Heart left ventricle (tissue), 16 donors: Measurements from ENCODE around the gene AHRR. TPM values are rescaled to one million over a fixed set of nuclear protein-coding genes. Genes with fewer than 3 reads are reported as not detected.
"Not testable (repeated sequence)": the region's sequence is repeated elsewhere in the genome, so short reads cannot be mapped to it uniquely, and the experiment has no call there.

Experiments
- ATAC-seq, 4 donors: fragments of 200-7000 bp; cut with Tn5 transposase; one replicate each; pipeline ENCODE4 v1.9.1; 2020 to 2022; ENCODE audit warnings: moderate library complexity in 4 of 4, mild to moderate bottlenecking in 3 of 4, moderate number of reproducible peaks in 1 of 4
- DNase-seq, 5 donors: peaks; one replicate each; pipeline ENCODE4 v3.0.0-alpha.2; 2020
- H3K27ac ChIP-seq, 12 donors: fragments of 200-600 bp; sonication (generic) in 4 of 12; one replicate each; pipeline versions ENCODE4 v1.5.0 to v1.8.0; 2016 to 2022; ENCODE audit warnings: mild to moderate bottlenecking in 2 of 12
- H3K27me3 ChIP-seq, 9 donors: fragments of 200-600 bp; sonication (generic) in 2 of 9; one replicate each; pipeline versions ENCODE4 v1.5.1 to v1.8.0; 2016 to 2022; ENCODE audit warnings: mild to moderate bottlenecking in 3 of 9
- H3K36me3 ChIP-seq, 9 donors: fragments of 200-600 bp; sonication (generic) in 2 of 9; one replicate each; pipeline versions ENCODE4 v1.5.0 to v1.8.0; 2018 to 2022; ENCODE audit warnings: mild to moderate bottlenecking in 2 of 9
- H3K4me1 ChIP-seq, 12 donors: fragments of 200-600 bp; sonication (generic) in 4 of 12; one replicate each; pipeline versions ENCODE4 v1.5.0 to v1.8.0; 2016 to 2022; ENCODE audit warnings: mild to moderate bottlenecking in 3 of 12
- H3K4me3 ChIP-seq, 12 donors: fragments of 200-600 bp; sonication (generic) in 4 of 12; one replicate each; pipeline versions ENCODE4 v1.5.0 to v1.8.0; 2017 to 2022; ENCODE audit warnings: mild to moderate bottlenecking in 9 of 12, moderate library complexity in 4 of 12
- H3K9me3 ChIP-seq, 12 donors: fragments of 200-600 bp; sonication (generic) in 4 of 12; one replicate each; pipeline versions ENCODE4 v1.5.0 to v1.8.0; 2016 to 2022; ENCODE audit warnings: mild to moderate bottlenecking in 1 of 12
- POLR2A ChIP-seq, 2 donors: fragments of 450-650 bp; IDR thresholded peaks; one replicate each; pipeline ENCODE4 v1.6.1; 2017; ENCODE audit warnings: antibody characterized with exemption in 2 of 2, mild to moderate bottlenecking in 2 of 2, moderate library complexity in 2 of 2
- WGBS, 4 donors: extraction: QIAGEN DNeasy Blood & Tissue Kit in 2 of 4; methylation state at CpG; one replicate each; pipeline versions ENCODE4 v1.1.5 to v1.1.7; 2013 to 2018; 5-methylcytosine and 5-hydroxymethylcytosine counted together
- intact Hi-C, 10 donors: fragments of 100-400 bp; cut with DNase I; formaldehyde crosslinking; loops; one replicate each; pipeline versions ENCODE4 v1.11.1 to v1.14.2; 2022
- polyA plus RNA-seq, 2 donors: library from polyadenylated mRNA; stranded (reverse); fragments of 200-250 nt; gene quantifications; one replicate each; pipeline ENCODE4 v1.2.3, GENCODE V29; 2013
- total RNA-seq, 9 donors: library from RNA; depleted of rRNA in 2 of 9; stranded (reverse); fragments of >200 nt in 2 of 9; fragmentation: NEBNext Ultra II Directional in 3 of 9; extraction: Animal tissue kit (Norgen Biotek cat#: 25700) in 3 of 9; gene quantifications; one replicate each; pipeline versions ENCODE4 v1.1.0 to v1.2.4, GENCODE V29; 2016 to 2023
- TF ChIP-seq, protein P1 (sequence below), 12 donors: fragments of 200-600 bp; sonication (generic) in 4 of 12; IDR thresholded peaks; one replicate each; pipeline versions ENCODE4 v1.5.0 to v1.8.0; 2018 to 2022; ENCODE audit warnings: antibody characterized with exemption in 12 of 12, mild to moderate bottlenecking in 5 of 12
- donor health status: ischemic (EF 13 %, LVEDD 7.1; RV severe dilation, severe dysfunction).
- donor health status: healthy with polysubstance abuse.
- donor health status: DM: no; HTN: yes; CAD: no.
- donor health status: DM: no; HTN: no; CAD: no.
- donor health status: ischemic (EF 25% LVEDD 6.9; RV normal size, moderate dysfunction).
- donor health status: ischemic (EF 25% LVEDD 5.7; RV mildly dilated, moderate dysfunction).
- donor health status: healthy.
- donor health status: DM: yes; HTN: yes; CAD: no.
- donor health status: ischemic (EF 35%, LVEDD 5.7; RV mildly dilated, moderate dysfunction).
- donor health status: nonischemic (EF 11% LVEDD 7.7; RV severe dilation, severe dysfunction).
- donor health status: DM: yes; HTN: yes; CAD: no.
- donor health status: PGD.
- donor health status: ischemic (EF 29% LVEDD 5.4; RV normal size, mild dysfunction).
- donor health status: nonischemic (EF 23%, LVEDD 6.1; RV moderate dilation, normal function).

The AHRR gene
- total and polyA plus RNA-seq, 11 donors: 0.11 to 0.69 (median 0.26) TPM; not detected in 2

DNA sequence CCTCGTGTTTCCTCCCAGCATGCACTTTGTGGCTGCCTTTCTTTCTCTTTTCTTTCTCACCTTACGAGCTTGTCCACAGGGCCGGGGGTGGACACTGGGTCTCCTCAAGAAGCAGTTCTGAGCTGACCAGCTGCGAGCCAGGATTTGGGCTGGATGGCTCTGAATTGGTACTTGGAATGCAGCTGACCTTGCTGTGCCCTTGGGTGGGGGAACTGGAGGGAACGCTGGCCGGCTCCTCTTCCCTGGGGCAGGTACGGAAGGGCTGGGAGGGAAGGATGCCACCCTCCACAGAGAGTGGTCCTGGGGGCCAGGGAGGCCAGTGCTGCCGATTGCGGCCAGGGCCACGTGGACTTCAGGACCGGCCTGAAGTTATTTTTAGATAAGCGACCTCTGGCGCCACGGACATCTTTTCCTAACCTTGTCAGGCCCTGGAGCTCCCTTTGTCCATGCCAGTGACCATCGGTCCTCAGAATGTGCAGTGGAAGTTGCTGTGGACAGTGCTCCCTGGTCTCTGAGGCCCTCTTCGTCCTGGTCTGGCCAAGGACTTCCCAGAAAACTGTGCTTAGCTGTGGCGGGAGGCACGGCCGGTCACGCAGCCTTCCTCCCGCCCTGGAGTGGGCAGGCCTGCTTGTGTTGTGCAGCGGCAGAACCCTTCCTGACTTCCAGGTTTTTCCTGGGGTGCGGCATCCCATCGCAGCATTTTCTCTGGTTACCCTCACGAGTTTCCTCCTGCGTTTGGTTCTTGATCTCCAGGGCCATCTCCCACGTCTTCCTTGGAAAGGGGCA, 13.5 kb upstream of the AHRR start:
- H3K36me3 ChIP-seq: peaks cover 0 to 59% (median 27%) of the 10 kb centered on the region in 9 donors

DNA sequence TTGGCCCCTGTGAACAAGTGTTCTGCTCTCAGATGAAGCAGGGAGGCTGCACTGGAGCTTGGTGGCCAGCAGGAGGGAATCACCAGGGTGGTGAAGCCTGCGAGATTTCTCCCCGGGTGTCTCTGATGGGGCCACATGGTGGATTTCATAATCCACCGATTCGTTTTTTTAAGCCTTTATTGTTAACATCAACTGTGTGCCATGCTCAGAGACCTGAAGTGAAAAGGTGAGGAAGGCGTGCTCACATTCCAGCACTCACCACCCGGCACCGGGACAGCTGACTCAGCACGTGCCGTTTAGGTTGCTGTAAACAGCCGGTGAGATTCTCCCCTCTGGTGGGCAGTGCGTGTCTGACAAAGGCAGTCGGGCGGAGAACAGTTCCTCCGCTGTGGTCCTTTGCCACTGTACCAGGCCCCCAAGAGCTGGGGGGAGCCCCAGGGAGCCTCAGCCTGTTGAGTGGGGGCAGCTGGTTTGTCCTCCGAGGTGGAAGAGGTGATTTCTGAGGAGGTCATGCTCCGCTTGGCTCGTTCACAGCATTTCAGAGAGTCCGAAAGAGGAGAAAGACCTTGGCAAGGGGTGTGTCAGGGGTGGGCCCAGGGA, 12.7 kb upstream of the AHRR start:
- Histone ChIP-seq H3K36me3 (peaks cover 0 to 66% (median 29%) of the 10 kb centered on the region in 9 donors), H3K27ac (no peak overlapping the region), H3K4me3 (no peak overlapping the region), H3K27me3 (no peaks in the 10 kb centered on the region), H3K4me1 (peaks cover 0 to 30% (median 9%) of the 10 kb centered on the region in 12 donors), H3K9me3 (no peaks in the 10 kb centered on the region)
- 55 to 81% (median 65%) methylated on average over 18 of the region's 18 CpGs for WGBS, 4 donors
- intact Hi-C loops: no loop called here
- ATAC-seq: no peak
- no peak for TF ChIP-seq POLR2A (IDR thresholded peaks at IDR 0.05)
- TF ChIP-seq, protein P1, sequence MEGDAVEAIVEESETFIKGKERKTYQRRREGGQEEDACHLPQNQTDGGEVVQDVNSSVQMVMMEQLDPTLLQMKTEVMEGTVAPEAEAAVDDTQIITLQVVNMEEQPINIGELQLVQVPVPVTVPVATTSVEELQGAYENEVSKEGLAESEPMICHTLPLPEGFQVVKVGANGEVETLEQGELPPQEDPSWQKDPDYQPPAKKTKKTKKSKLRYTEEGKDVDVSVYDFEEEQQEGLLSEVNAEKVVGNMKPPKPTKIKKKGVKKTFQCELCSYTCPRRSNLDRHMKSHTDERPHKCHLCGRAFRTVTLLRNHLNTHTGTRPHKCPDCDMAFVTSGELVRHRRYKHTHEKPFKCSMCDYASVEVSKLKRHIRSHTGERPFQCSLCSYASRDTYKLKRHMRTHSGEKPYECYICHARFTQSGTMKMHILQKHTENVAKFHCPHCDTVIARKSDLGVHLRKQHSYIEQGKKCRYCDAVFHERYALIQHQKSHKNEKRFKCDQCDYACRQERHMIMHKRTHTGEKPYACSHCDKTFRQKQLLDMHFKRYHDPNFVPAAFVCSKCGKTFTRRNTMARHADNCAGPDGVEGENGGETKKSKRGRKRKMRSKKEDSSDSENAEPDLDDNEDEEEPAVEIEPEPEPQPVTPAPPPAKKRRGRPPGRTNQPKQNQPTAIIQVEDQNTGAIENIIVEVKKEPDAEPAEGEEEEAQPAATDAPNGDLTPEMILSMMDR (IDR thresholded peaks at IDR 0.05): peak in 2 of 12 donors; percentile 13 to 22
- DNase-seq: peak in 2 of 5 donors; percentile 11 to 47

More for the DNA sequence above, 13.5 kb upstream of the AHRR start:
- DNase-seq (peak in 1 of 5 donors; percentile 14), ATAC-seq (peak in 3 of 4 donors; percentile 33 to 42 (median 37))
- Histone ChIP-seq H3K27ac (no peak overlapping the region), H3K4me1 (peaks cover 0 to 25% (median 9%) of the 10 kb centered on the region in 12 donors), H3K27me3 (no peaks in the 10 kb centered on the region), H3K9me3 (no peaks in the 10 kb centered on the region), H3K4me3 (no peak overlapping the region)
- WGBS, 4 donors: 66 to 77% (median 71%) methylated on average over 20 to 27 of the region's 27 CpGs
- intact Hi-C loops: no loop called here
- no peak for TF ChIP-seq POLR2A (IDR thresholded peaks at IDR 0.05)
- TF ChIP-seq, protein P1 (IDR thresholded peaks at IDR 0.05): no peak

DNA sequence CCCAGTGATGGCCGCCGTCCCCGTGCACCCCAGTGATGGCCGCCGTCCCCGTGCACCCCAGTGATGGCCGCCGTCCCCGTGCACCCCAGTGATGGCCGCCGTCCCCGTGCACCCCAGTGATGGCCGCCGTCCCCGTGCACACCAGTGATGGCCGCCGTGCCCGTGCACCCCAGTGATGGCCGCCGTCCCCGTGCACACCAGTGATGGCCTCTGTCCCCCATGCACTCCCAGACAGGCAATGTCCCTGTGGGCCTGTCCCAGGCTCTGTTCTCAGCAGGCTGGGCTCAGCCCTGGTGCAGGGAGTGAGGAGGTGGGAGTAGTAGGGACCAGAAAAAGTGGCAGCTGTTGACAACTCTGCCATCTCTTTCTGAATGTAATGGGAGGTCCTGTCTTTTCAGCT, 11.7 kb upstream of the AHRR start:
- H3K27me3 ChIP-seq, ATAC-seq, H3K9me3 ChIP-seq, H3K27ac ChIP-seq, DNase-seq, H3K4me3 ChIP-seq: not testable (repeated sequence)
- H3K4me1 ChIP-seq: peaks cover 0 to 30% (median 9%) of the 10 kb centered on the region in 12 donors
- peaks cover 0 to 76% (median 40%) of the 10 kb centered on the region in 9 donors for H3K36me3 ChIP-seq
- intact Hi-C loops: loop anchor here in 1 of 10 donors (5.0 kb wide), 1 partner anchor 128 kb away; no protein-coding TSS in a partner anchor
- WGBS, 4 donors: 97% methylated on average over 15 of the region's 21 CpGs; no CpG with 5 or more reads in 2 of the 4 donors

- no peak overlapping the region for H3K27ac ChIP-seq
- no peak overlapping the region for H3K4me3 ChIP-seq
- intact Hi-C loops: loop anchor here in 1 of 10 donors (5.0 kb wide), 1 partner anchor 128 kb away; no protein-coding TSS in a partner anchor
- H3K9me3 ChIP-seq: no peaks in the 10 kb centered on the region
- peaks cover 0 to 76% (median 45%) of the 10 kb centered on the region in 9 donors for H3K36me3 ChIP-seq
- DNase-seq: no peak
- H3K27me3 ChIP-seq: no peaks in the 10 kb centered on the region
- WGBS, 4 donors: 77 to 86% (median 83%) methylated on average over 7 to 9 of the region's 9 CpGs
- no peak for ATAC-seq
- H3K4me1 ChIP-seq: peaks cover 0 to 30% (median 9%) of the 10 kb centered on the region in 12 donors
- TF ChIP-seq, protein P1 (IDR thresholded peaks at IDR 0.05): no peak
- TF ChIP-seq POLR2A (IDR thresholded peaks at IDR 0.05): no peak
Measured at GRCh38 chr5:310516-310915, 11.0 kb upstream of the AHRR start.
